B cell (primary cell): ENCODE measurements around the gene MEGF11. TPM values are rescaled to one million over a fixed set of nuclear protein-coding genes. Genes with fewer than 3 reads are reported as not detected.

Source experiments
- ATAC-seq: fragments of 200-7000 bp; cut with Tn5 transposase; one replicate; pipeline ENCODE4 v1.10.0; 2021; ENCODE audit warnings: low read depth, mild to moderate bottlenecking, moderate number of reproducible peaks, moderate library complexity
- CTCF ChIA-PET: fragments of 350-600 bp; sonication (Branson Sonifier 250); formaldehyde crosslinking; loops from one replicate; lab custom pipeline; 2021; ENCODE audit warnings: antibody characterized with exemption, inconsistent platforms; lab: Charles Lee
- POLR2A ChIA-PET: fragments of 350-600 bp; sonication (Branson Sonifier 250); formaldehyde crosslinking; loops from one replicate; lab custom pipeline; 2021; ENCODE audit warnings: antibody characterized with exemption; lab: Charles Lee
- DNase-seq: peaks from one replicate; pipeline ENCODE4 v3.0.0; 2013
- H2AFZ ChIP-seq: 2 replicates; pipeline ENCODE4 v1.6.1; 2012; ENCODE audit warnings: mild to moderate bottlenecking, low read depth, low read length; ENCODE audit not compliant: insufficient read depth, poor library complexity, severe bottlenecking
- H3K27ac ChIP-seq, 2 donors: 1 replicate in 1 of 2; 2 replicates in 1 of 2; pipeline ENCODE4 v1.5.1; 2012 to 2013; ENCODE audit warnings: low read length in 2 of 2, mild to moderate bottlenecking in 2 of 2, moderate library complexity in 1 of 2
- H3K27me3 ChIP-seq, 4 experiments: fragments of 200-600 bp in 1 of 4; sonication (generic) in 1 of 4; replicated peaks in 1 of 4; 1 replicate in 2 of 4; 2 replicates in 2 of 4; pipeline versions ENCODE4 v1.6.1 to v1.7.0; 2013 to 2016; ENCODE audit warnings: low read length in 3 of 4, mild to moderate bottlenecking in 2 of 4, mixed read lengths in 1 of 4, moderate library complexity in 1 of 4; ENCODE audit not compliant: insufficient read depth in 4 of 4, control insufficient read depth in 3 of 4; ENCODE audit errors: control extremely low read depth in 1 of 4
- H3K36me3 ChIP-seq, 2 experiments: replicated peaks in 1 of 2; 1 replicate in 1 of 2; 2 replicates in 1 of 2; pipeline versions ENCODE4 v1.6.1 to v1.7.1; 2013; ENCODE audit warnings: low read length in 1 of 2; ENCODE audit not compliant: insufficient read depth in 2 of 2, control insufficient read depth in 1 of 2; ENCODE audit errors: control extremely low read depth in 1 of 2, extremely low read depth in 1 of 2
- H3K4me1 ChIP-seq, 2 donors: fragments of 200-600 bp in 1 of 2; sonication (generic) in 1 of 2; 1 replicate in 1 of 2; 2 replicates in 1 of 2; pipeline versions ENCODE4 v1.5.1 to v1.6.1; 2013 to 2017; ENCODE audit warnings: low read length in 2 of 2; ENCODE audit not compliant: control insufficient read depth in 2 of 2, insufficient read depth in 2 of 2
- H3K4me2 ChIP-seq: replicated peaks from 2 replicates; pipeline ENCODE3; 2012; ENCODE audit warnings: mild to moderate bottlenecking, low read depth, low read length; ENCODE audit not compliant: poor library complexity, severe bottlenecking
- H3K4me3 ChIP-seq, 5 experiments: fragments of 200-600 bp in 1 of 5; sonication (generic) in 1 of 5; 1 replicate in 3 of 5; 2 replicates in 2 of 5; pipeline versions ENCODE4 v1.5.1 to v1.7.0; 2011 to 2016; ENCODE audit warnings: low read length in 4 of 5, mild to moderate bottlenecking in 4 of 5, low read depth in 2 of 5, control low read depth in 1 of 5, moderate library complexity in 1 of 5; ENCODE audit not compliant: insufficient read depth in 1 of 5; ENCODE audit errors: control extremely low read depth in 1 of 5, extremely low read depth in 1 of 5
- H3K79me2 ChIP-seq: fragments of 200-600 bp; sonication (generic); one replicate; pipeline ENCODE4 v1.6.0; 2016; ENCODE audit warnings: low read length; ENCODE audit not compliant: control insufficient read depth, insufficient read depth
- H3K9ac ChIP-seq: fragments of 200-600 bp; sonication (generic); 2 replicates; pipeline ENCODE4 v1.6.1; 2017; ENCODE audit warnings: mild to moderate bottlenecking, low read length, moderate library complexity
- H3K9me3 ChIP-seq, 3 donors: one replicate each; pipeline versions ENCODE4 v1.6.1 to v1.7.1; 2013; ENCODE audit warnings: low read length in 2 of 3; ENCODE audit not compliant: control insufficient read depth in 2 of 3, insufficient read depth in 1 of 3; ENCODE audit errors: control extremely low read depth in 1 of 3
- H4K20me1 ChIP-seq: 2 replicates; pipeline ENCODE4 v1.6.0; 2012; ENCODE audit warnings: mild to moderate bottlenecking, low read length; ENCODE audit not compliant: insufficient read depth, control insufficient read depth, poor library complexity, severe bottlenecking
- H3K27ac Mint-ChIP-seq: one replicate; pipeline ENCODE4 v1.8.0; 2021; ENCODE audit warnings: mixed read lengths
- H3K27me3 Mint-ChIP-seq: one replicate; pipeline ENCODE4 v1.8.0; 2021; ENCODE audit warnings: mixed read lengths
- H3K4me1 Mint-ChIP-seq: one replicate; pipeline ENCODE4 v1.8.0; 2021; ENCODE audit warnings: mixed read lengths
- H3K4me3 Mint-ChIP-seq: one replicate; pipeline ENCODE4 v1.8.0; 2021; ENCODE audit warnings: mixed read lengths
- H3K9me3 Mint-ChIP-seq: one replicate; pipeline ENCODE4 v1.8.0; 2022; ENCODE audit warnings: mixed read lengths; ENCODE audit not compliant: insufficient read depth
- EZH2 ChIP-seq: IDR thresholded peaks from 2 replicates; pipeline ENCODE4 v1.6.1; 2012; ENCODE audit warnings: borderline replicate concordance, low read depth, mild to moderate bottlenecking, moderate library complexity, low read length; ENCODE audit not compliant: insufficient read depth, poor library complexity, severe bottlenecking
- WGBS: methylation state at CpG from one replicate; pipeline ENCODE4 v1.1.5; 2013; ENCODE audit warnings: missing lambda C conversion rate; ENCODE audit not compliant: insufficient coverage; 5-methylcytosine and 5-hydroxymethylcytosine counted together
- intact Hi-C: fragments of 100-400 bp; cut with micrococcal nuclease; formaldehyde crosslinking; loops from one replicate; pipeline ENCODE4 v1.10.0; 2022
- polyA plus RNA-seq: library from polyadenylated mRNA; depleted of rRNA; stranded (reverse); fragments of >200 nt; gene quantifications from 2 replicates; pipeline ENCODE4 v1.2.3, GENCODE V29; 2012
- total RNA-seq, 2 donors: library from RNA; stranded (reverse); fragments of 120-200 nt in 1 of 2; gene quantifications; 1 replicate in 1 of 2; 2 replicates in 1 of 2; pipeline versions ENCODE4 v1.2.3 to v1.2.4, GENCODE V29; 2013 to 2022
- TF ChIP-seq, protein P1 (sequence below): fragments of 200-600 bp; IDR thresholded peaks from one replicate; pipeline ENCODE4 v1.8.0; 2022; ENCODE audit warnings: antibody characterized with exemption, mild to moderate bottlenecking

Gene MEGF11
- total and polyA plus RNA-seq, 2 donors (not counting 1 experiment from before 2014, with no cell fraction given), result 0.04 to 0.34 TPM

DNA sequence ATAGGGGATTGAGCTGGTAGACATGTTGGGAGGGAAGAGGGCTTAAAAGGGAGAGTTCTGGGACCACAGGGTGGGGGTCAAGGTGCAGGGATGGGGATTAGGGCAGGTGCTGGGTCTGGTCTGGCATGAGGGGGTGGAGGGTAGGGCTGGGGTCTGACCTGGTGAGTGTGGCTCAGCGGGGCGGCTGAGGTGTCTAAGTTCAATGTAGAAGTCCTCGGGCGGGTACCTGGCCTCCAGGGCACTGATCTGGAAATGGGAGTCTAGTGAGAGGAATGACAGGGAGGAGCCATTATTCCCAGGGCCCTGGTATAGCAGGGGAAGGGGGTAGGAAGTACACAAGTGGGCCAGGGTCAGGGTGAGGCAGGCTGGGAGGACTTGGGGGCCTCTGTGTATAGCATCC lies 344.7 kb downstream of the MEGF11 start:
- H3K4me1 ChIP-seq, result peaks cover under 1 to 9% of the 10 kb centered on the region in 2 donors
- H3K79me2 ChIP-seq, result no peaks in the 10 kb centered on the region
- H2AFZ ChIP-seq, result no peak overlapping the region
- no peaks in the 10 kb centered on the region for H3K27me3 ChIP-seq
- no peaks in the 10 kb centered on the region for H3K27me3 Mint-ChIP-seq
- H4K20me1 ChIP-seq, result no peaks in the 10 kb centered on the region
- H3K9me3 Mint-ChIP-seq, result no peaks in the 10 kb centered on the region
- no peak overlapping the region for H3K4me3 Mint-ChIP-seq
- no peak overlapping the region for H3K27ac Mint-ChIP-seq
- TF ChIP-seq, protein P1, sequence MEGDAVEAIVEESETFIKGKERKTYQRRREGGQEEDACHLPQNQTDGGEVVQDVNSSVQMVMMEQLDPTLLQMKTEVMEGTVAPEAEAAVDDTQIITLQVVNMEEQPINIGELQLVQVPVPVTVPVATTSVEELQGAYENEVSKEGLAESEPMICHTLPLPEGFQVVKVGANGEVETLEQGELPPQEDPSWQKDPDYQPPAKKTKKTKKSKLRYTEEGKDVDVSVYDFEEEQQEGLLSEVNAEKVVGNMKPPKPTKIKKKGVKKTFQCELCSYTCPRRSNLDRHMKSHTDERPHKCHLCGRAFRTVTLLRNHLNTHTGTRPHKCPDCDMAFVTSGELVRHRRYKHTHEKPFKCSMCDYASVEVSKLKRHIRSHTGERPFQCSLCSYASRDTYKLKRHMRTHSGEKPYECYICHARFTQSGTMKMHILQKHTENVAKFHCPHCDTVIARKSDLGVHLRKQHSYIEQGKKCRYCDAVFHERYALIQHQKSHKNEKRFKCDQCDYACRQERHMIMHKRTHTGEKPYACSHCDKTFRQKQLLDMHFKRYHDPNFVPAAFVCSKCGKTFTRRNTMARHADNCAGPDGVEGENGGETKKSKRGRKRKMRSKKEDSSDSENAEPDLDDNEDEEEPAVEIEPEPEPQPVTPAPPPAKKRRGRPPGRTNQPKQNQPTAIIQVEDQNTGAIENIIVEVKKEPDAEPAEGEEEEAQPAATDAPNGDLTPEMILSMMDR, result no peak
- no peak for TF ChIP-seq EZH2
- H3K4me2 ChIP-seq, result no peak overlapping the region
- H3K9ac ChIP-seq, result no peak overlapping the region
- DNase-seq, result no peak
- no peak for ATAC-seq
- H3K9me3 ChIP-seq, result no peaks in the 10 kb centered on the region
- CTCF ChIA-PET, result no interaction called here
- intact Hi-C loops, result no loop called here
- WGBS, result 100% methylated on average over 4 of the region's 4 CpGs
- peaks cover 6% of the 10 kb centered on the region for H3K4me1 Mint-ChIP-seq
- no peak overlapping the region for H3K4me3 ChIP-seq
- no peak overlapping the region for H3K27ac ChIP-seq
- POLR2A ChIA-PET, result interaction anchor here (0.7 kb wide), 1 partner anchor 537 kb away, joined by 5 read pairs; no protein-coding TSS in a partner anchor
- H3K36me3 ChIP-seq, result peaks cover 0 to 28% of the 10 kb centered on the region in 2 experiments

DNA sequence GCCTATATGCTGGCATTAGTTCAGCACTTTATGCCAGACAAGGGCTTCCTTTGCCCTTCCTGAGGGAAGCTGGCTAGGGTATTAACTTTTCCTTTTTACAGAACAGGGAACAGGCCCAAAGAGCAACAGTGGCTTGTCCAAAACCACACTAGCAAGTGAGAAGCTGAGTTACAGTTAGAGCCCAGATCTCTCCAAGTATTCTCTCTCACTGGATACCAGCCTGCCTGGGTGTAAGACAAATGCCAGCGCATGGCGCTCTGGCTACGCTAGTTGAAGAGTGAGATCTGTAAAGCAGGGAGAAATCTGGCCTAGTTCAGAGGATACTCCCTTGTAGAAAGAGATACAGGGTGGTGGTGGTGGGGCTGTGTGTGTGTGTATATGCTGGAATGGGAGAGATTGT lies 345.9 kb downstream of the MEGF11 start:
- TF ChIP-seq EZH2, result no peak
- TF ChIP-seq, protein P1, result no peak
- H3K9me3 ChIP-seq, result no peaks in the 10 kb centered on the region
- no peak overlapping the region for H3K4me3 Mint-ChIP-seq
- no peak overlapping the region for H3K27ac ChIP-seq
- intact Hi-C loops, result no loop called here
- no peaks in the 10 kb centered on the region for H3K27me3 Mint-ChIP-seq
- ATAC-seq (no peak), DNase-seq (no peak)
- H3K79me2 ChIP-seq, result no peaks in the 10 kb centered on the region
- peaks cover 0 to 28% of the 10 kb centered on the region in 2 experiments for H3K36me3 ChIP-seq
- H3K27ac Mint-ChIP-seq, result no peak overlapping the region
- ChIA-PET POLR2A (no interaction called here), CTCF (no interaction called here)
- 100% methylated on average over 3 of the region's 3 CpGs for WGBS
- no peaks in the 10 kb centered on the region for H4K20me1 ChIP-seq
- H3K27me3 ChIP-seq, result no peaks in the 10 kb centered on the region
- no peak overlapping the region for H3K4me2 ChIP-seq
- no peaks in the 10 kb centered on the region for H3K9me3 Mint-ChIP-seq
- H3K9ac ChIP-seq, result no peak overlapping the region
- peaks cover 12 to 21% of the 10 kb centered on the region in 2 donors for H3K4me1 ChIP-seq
- no peak overlapping the region for H2AFZ ChIP-seq
- peaks cover 18% of the 10 kb centered on the region for H3K4me1 Mint-ChIP-seq
- H3K4me3 ChIP-seq, result no peak overlapping the region
